Measurements from ENCODE around the gene METTL24. TPM values are rescaled to one million over a fixed set of nuclear protein-coding genes. Genes with fewer than 3 reads are reported as not detected.
"Not testable (repeated sequence)": the region's sequence is repeated elsewhere in the genome, so short reads cannot be mapped to it uniquely, and the experiment has no call there.

METTL24 gene
- total RNA-seq, 2 donors from 2014 or later = not detected

GRCh38 chr6:110350593-110350992 is 7.6 kb downstream of the METTL24 start:
- H3K9me3 Mint-ChIP-seq; H3K36me3 Mint-ChIP-seq; H3K27ac Mint-ChIP-seq; ATAC-seq; DNase-seq (ENCODE audit: low spot score in 2 of 2): not testable (repeated sequence)

DNA sequence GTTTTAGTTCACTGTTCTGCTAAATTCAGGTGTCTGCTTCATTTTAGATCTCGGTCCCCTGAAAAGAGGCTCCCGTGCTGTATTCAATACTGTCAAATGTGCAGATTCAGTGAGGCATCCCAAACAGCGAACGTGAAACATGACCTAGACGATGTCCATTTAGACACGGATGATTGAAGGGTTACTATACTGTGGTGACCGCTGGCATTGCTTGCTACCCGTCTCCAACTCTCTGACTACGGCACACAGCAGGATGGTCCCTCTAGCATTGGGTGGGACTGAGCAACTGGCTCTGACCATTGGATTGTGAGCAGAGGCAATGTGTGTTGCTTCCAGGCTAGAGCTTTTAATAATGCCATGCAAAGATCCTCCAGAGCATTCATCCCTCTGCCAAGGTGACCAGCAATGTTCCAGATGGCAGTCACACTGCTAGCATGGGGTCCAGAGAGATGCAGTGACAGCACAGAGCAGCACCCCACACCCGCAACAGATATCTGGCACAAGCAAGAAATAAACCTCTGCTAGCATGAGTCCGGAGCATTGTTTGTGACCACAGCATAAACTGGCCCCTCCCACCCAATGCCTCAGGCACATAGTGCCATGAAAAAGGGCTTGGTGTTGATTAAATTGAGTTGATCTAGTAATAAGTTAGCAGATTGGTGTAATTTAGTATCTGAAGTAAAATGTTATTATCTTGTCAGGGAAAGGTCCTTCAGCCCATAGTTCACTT is 9.0 kb downstream of the METTL24 start:
- H3K27ac Mint-ChIP-seq = no peak overlapping the region

DNA sequence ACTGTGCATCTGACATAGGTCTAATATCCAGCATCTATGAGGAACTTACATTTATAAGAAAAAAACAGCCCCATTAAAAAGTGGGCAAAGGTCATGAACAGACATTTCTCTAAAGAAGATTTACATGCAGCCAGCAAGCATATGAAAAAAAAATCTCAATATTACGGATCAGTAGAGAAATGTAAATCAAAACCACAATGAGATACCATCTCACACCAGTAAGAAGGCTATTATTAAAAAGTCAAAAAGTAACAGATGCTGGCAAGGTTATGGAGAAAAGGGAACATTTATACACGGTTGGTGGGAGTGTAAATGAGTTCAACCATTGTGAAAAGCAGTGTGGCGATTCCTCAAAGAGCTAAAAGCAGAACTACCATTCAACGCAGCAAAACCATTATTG is 13.1 kb downstream of the METTL24 start:
- H3K36me3 Mint-ChIP-seq = no peaks in the 10 kb centered on the region
- ATAC-seq (no peak), DNase-seq (ENCODE audit: low spot score in 2 of 2) (no peak)
- no peak overlapping the region for H3K27ac Mint-ChIP-seq
- H3K9me3 Mint-ChIP-seq = no peaks in the 10 kb centered on the region

More for the DNA sequence above, 9.0 kb downstream of the METTL24 start:
- ATAC-seq = no peak
- DNase-seq (ENCODE audit: low spot score in 2 of 2) = no peak
- Mint-ChIP-seq H3K36me3 (no peaks in the 10 kb centered on the region), H3K9me3 (no peaks in the 10 kb centered on the region)

DNA sequence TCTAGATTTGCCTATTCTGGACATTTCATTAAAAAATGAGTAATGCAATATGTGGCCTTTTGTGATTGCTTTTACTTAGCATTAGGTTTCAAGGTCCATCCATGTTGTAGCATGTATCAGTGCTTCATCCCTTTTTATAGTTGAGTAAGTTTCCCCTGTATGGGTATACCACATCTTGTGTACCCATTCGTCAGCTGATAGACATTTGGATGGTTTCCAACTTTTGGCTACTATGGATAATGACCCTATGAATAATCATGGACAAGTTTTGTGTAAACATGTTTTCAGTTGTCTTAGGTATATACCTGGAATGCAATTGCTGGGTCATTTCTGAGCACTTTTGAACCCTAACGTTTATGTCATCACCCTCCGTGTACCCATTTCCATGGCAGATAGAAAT is 15.4 kb downstream of the METTL24 start:
- no peaks in the 10 kb centered on the region for H3K36me3 Mint-ChIP-seq
- H3K9me3 Mint-ChIP-seq = no peaks in the 10 kb centered on the region
- DNase-seq (ENCODE audit: low spot score in 2 of 2) (no peak), ATAC-seq (no peak)
- no peak overlapping the region for H3K27ac Mint-ChIP-seq

DNA sequence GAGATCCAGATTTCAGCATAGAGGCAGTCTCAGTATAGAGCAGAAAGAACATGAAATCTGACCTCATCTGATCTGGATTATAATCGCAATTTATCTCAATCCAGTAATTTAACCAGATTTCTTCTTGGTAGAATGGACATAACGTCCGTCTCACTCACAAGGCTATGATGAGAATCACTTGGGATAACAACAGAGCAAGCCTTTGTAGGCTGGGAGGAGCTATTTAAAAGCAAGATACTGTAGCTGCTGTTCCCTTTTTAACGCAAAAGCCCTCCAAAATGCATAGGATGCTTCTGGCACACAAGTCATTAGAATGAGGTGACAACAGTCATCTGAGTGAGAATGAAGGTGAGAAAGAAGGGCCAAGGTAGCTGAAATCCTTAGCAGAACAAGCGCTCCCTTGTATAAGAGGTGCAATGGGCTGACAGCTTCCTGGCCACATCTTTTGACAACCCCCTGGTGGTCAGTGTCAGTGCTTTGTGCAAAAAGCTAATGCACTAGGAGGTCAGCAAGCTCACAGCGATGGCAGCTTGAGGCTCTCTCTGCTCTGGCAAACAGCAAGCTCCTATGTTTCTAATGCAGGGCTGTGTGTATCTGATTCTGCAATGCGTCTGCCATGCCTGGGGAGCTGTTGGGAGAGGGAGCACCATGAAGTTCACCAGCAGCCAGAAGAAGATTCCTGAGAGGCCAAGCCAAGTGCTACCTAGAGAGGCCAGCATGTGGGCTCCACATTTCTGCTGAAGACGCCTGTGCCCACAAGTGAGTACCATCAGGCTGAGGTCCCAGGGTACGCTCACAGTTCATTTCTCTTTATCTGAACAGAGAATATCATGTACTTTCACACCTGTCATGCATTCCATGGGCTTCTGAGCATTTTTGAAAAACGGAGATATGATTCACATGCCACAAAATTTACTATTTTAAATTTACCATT is 16.2 kb downstream of the METTL24 start:
- ATAC-seq = no peak
- Mint-ChIP-seq H3K27ac (no peak overlapping the region), H3K36me3 (no peaks in the 10 kb centered on the region), H3K9me3 (no peaks in the 10 kb centered on the region)
- DNase-seq (ENCODE audit: low spot score in 2 of 2) = no peak

DNA sequence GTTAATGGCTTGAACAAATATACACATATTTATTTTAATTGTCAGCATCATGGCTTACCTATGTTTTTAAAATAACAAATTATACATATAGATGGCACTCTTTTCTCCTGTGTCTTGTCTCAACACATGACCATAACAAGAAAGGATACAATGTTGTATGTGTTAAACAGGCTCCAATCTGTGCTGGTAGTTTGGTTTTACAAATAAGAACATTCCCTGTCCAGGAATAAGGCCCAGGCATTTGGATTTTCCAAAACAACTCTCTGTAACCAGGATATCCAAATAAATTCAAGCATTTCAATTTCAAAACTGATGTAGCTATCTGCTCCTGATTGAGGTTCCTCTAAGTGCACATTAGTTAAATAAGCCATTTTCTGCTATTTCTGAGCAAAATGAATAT is 17.1 kb downstream of the METTL24 start:
- Mint-ChIP-seq H3K9me3 (no peaks in the 10 kb centered on the region), H3K27ac (no peak overlapping the region), H3K36me3 (no peaks in the 10 kb centered on the region)
- ATAC-seq (no peak), DNase-seq (ENCODE audit: low spot score in 2 of 2) (no peak)

DNA sequence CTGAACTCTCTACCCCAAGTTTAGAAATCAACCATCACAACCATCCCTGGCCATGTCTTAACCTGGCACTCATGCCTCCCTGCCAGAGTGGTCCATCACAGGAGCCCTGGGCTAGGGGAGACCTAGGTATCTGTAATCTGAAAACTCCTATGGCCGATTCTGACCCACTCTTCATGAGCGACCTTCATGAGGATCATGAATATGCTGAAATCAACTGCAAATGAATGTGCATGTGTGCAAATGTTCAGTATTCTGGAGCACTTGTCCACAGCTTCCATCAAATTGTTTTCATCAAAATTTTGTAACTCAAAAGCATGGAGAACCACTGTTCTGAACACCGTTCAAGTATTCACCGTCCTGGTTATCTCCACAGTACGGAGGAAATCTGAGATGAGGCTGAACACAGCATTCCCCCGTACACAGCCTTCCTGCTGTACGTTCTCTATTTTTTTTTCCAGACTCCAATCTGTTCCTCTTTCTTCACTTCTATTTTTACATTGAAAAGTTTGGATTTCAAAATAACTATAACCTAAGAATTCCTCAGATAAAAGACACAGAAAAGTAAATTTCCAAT is 17.7 kb downstream of the METTL24 start:
- H3K9me3 Mint-ChIP-seq = no peaks in the 10 kb centered on the region
- DNase-seq (ENCODE audit: low spot score in 2 of 2) = no peak
- H3K36me3 Mint-ChIP-seq = no peaks in the 10 kb centered on the region

DNA sequence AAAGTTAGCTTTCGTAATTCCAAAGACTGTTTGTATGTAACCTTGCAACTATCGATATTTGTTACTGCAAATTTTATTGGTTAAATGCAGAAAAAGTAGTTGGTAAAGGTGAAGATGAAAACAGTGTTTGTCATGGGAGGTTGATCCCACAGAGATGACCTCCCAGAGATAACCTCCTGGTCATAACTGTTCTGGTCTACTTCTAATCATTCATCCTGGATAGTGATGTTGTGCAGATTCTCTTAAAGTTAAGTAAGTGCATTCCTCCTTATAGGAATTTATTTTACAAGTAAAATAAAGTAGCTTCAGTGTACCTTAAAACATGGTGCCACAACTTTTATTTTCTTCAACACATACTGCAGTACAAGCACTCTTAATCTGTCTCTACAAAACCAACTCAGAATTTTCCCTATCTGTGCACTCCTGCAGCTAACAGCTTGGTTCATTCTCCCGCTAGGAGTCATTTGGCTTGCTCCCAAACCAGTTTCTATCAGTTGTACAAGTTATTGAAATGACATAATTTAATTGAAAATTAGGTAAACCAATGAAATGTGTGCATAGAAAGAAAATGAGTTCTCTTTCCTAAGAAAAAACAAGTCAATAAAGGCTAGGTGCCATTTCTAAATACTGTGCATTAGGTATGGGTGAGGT is 19.2 kb downstream of the METTL24 start:
- H3K36me3 Mint-ChIP-seq = no peaks in the 10 kb centered on the region
- no peaks in the 10 kb centered on the region for H3K9me3 Mint-ChIP-seq
- H3K27ac Mint-ChIP-seq = no peak overlapping the region
- ATAC-seq (no peak), DNase-seq (ENCODE audit: low spot score in 2 of 2) (no peak)

More for the DNA sequence above, 17.7 kb downstream of the METTL24 start:
- ATAC-seq = no peak
- no peak overlapping the region for H3K27ac Mint-ChIP-seq

- Mint-ChIP-seq H3K27ac (no peak overlapping the region), H3K9me3 (no peaks in the 10 kb centered on the region), H3K36me3 (no peaks in the 10 kb centered on the region)
- DNase-seq (ENCODE audit: low spot score in 2 of 2) (no peak), ATAC-seq (no peak)
Measured at GRCh38 chr6:110337486-110337885, 20.7 kb downstream of the METTL24 start.

- DNase-seq (ENCODE audit: low spot score in 2 of 2) (no peak), ATAC-seq (no peak)
- H3K36me3 Mint-ChIP-seq = no peaks in the 10 kb centered on the region
- H3K27ac Mint-ChIP-seq = no peak overlapping the region
- no peaks in the 10 kb centered on the region for H3K9me3 Mint-ChIP-seq
Measured at GRCh38 chr6:110334423-110335180, 23.5 kb downstream of the METTL24 start.

GRCh38 chr6:110332281-110332680 is 25.9 kb downstream of the METTL24 start:
- Mint-ChIP-seq H3K9me3 (no peaks in the 10 kb centered on the region), H3K36me3 (no peaks in the 10 kb centered on the region), H3K27ac (no peak overlapping the region)
- peak in 1 of 2 donors; percentile 22 for ATAC-seq
- no peak for DNase-seq (ENCODE audit: low spot score in 2 of 2)

- Mint-ChIP-seq H3K27ac (no peak overlapping the region), H3K9me3 (no peaks in the 10 kb centered on the region), H3K36me3 (no peaks in the 10 kb centered on the region)
- ATAC-seq (no peak), DNase-seq (ENCODE audit: low spot score in 2 of 2) (no peak)
Measured at GRCh38 chr6:110331816-110332215, 26.3 kb downstream of the METTL24 start.

- Mint-ChIP-seq H3K36me3 (no peaks in the 10 kb centered on the region), H3K27ac (no peak overlapping the region), H3K9me3 (no peaks in the 10 kb centered on the region)
- DNase-seq (ENCODE audit: low spot score in 2 of 2) = no peak
- ATAC-seq = no peak
Measured at GRCh38 chr6:110331390-110331789, 26.8 kb downstream of the METTL24 start.

GRCh38 chr6:110329714-110330436 is 28.3 kb downstream of the METTL24 start:
- no peak overlapping the region for H3K27ac Mint-ChIP-seq
- H3K9me3 Mint-ChIP-seq = no peaks in the 10 kb centered on the region
- H3K36me3 Mint-ChIP-seq = no peaks in the 10 kb centered on the region
- no peak for ATAC-seq
- no peak for DNase-seq (ENCODE audit: low spot score in 2 of 2)

GRCh38 chr6:110329348-110329713 is 28.8 kb downstream of the METTL24 start:
- H3K9me3 Mint-ChIP-seq = no peaks in the 10 kb centered on the region
- H3K27ac Mint-ChIP-seq = no peak overlapping the region
- ATAC-seq (no peak), DNase-seq (ENCODE audit: low spot score in 2 of 2) (no peak)
- no peaks in the 10 kb centered on the region for H3K36me3 Mint-ChIP-seq

DNA sequence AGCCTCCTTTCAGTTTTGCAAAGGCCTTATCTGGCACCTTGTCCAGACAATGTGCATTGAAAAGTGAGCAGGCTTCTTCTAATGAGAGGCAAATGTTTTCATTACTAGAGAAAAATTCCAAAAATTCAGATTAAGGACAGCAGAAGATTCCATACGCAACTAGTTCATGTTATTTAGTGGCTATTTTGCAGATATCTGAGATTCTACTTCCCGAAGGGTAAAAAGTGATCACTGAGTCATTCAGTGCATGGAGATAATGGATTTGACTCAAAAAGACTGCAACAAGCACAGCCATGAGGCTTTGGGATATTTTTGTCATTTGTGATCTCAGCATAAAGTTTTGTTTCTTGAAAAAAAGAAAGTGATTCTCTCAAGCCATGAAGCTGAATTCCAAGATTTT is 29.9 kb downstream of the METTL24 start:
- no peaks in the 10 kb centered on the region for H3K9me3 Mint-ChIP-seq
- DNase-seq (ENCODE audit: low spot score in 2 of 2) = no peak
- H3K36me3 Mint-ChIP-seq = no peaks in the 10 kb centered on the region
- no peak overlapping the region for H3K27ac Mint-ChIP-seq
- ATAC-seq = no peak
